NCI-H1105 treated with DMSO at 0.1 percent for 48 hours (cell line): Measurements from ENCODE around the gene STARD13.

Experiments
- DNase-seq: peaks from one replicate; lab custom pipeline; 2025; lab: John Stamatoyannopoulos, UW

STARD13 gene

GRCh38 chr13:33307843-33308242 is 22.3 kb upstream of the STARD13 start:
- DNase-seq: no peak

GRCh38 chr13:33303855-33304597 is 18.5 kb upstream of the STARD13 start:
- DNase-seq: no peak

GRCh38 chr13:33299626-33300025 is 14.1 kb upstream of the STARD13 start:
- no peak for DNase-seq

- DNase-seq: no peak
Observed at GRCh38 chr13:33296793-33297425, 11.4 kb upstream of the STARD13 start.

GRCh38 chr13:33292712-33293111 is 7.2 kb upstream of the STARD13 start:
- no peak for DNase-seq

GRCh38 chr13:33290421-33290965 is 4.9 kb upstream of the STARD13 start:
- DNase-seq: no peak

GRCh38 chr13:33289966-33290365 is 4.4 kb upstream of the STARD13 start:
- DNase-seq: no peak

GRCh38 chr13:33287142-33287882 is 1.8 kb upstream of the STARD13 start:
- no peak for DNase-seq

- DNase-seq: no peak
Observed at GRCh38 chr13:33286128-33286527, 573 bp upstream of the STARD13 start.

GRCh38 chr13:33284916-33285315 is 639 bp downstream of the STARD13 start:
- DNase-seq: no peak

GRCh38 chr13:33284031-33284430 is 1.5 kb downstream of the STARD13 start:
- no peak for DNase-seq

- no peak for DNase-seq
Observed at GRCh38 chr13:33283195-33283911, 2.2 kb downstream of the STARD13 start.

GRCh38 chr13:33281951-33282595 is 3.5 kb downstream of the STARD13 start:
- no peak for DNase-seq

GRCh38 chr13:33280923-33281322 is 4.6 kb downstream of the STARD13 start:
- no peak for DNase-seq

- no peak for DNase-seq
Observed at GRCh38 chr13:33280279-33280905, 5.2 kb downstream of the STARD13 start.

- no peak for DNase-seq
Observed at GRCh38 chr13:33279414-33280278, 5.9 kb downstream of the STARD13 start.

GRCh38 chr13:33278913-33279312 is 6.6 kb downstream of the STARD13 start:
- no peak for DNase-seq

GRCh38 chr13:33277946-33278345 is 7.6 kb downstream of the STARD13 start:
- DNase-seq: no peak

GRCh38 chr13:33277037-33277740 is 8.4 kb downstream of the STARD13 start:
- DNase-seq: no peak
